Omental fat pad (tissue), 4 donors: ENCODE data around the gene KIRREL3. TPM values are rescaled to one million over a fixed set of nuclear protein-coding genes. Genes with fewer than 3 reads are reported as not detected.

Experiments
- ATAC-seq: fragments of 150-250 bp; one replicate; pipeline ENCODE4 v1.9.1; 2016; ENCODE audit warnings: mild to moderate bottlenecking, moderate library complexity; ENCODE audit not compliant: low FRiP score
- DNase-seq: peaks from one replicate; pipeline ENCODE4 v3.0.0-alpha.2; 2019; ENCODE audit warnings: low spot score
- CTCF ChIP-seq, 3 donors: fragments of 450-650 bp; IDR thresholded peaks; one replicate each; pipeline ENCODE4 v1.5.1; 2016 to 2017; ENCODE audit warnings: antibody characterized with exemption in 3 of 3, mild to moderate bottlenecking in 3 of 3, moderate library complexity in 2 of 3
- total RNA-seq, 4 donors: library from RNA; depleted of rRNA; stranded (reverse); fragments of >200 nt; gene quantifications; one replicate each; pipeline ENCODE4 v1.1.0, GENCODE V29; 2016

The KIRREL3 gene
- total RNA-seq, 4 donors from 2014 or later: 0.09 to 0.60 TPM; not detected in 2

DNA sequence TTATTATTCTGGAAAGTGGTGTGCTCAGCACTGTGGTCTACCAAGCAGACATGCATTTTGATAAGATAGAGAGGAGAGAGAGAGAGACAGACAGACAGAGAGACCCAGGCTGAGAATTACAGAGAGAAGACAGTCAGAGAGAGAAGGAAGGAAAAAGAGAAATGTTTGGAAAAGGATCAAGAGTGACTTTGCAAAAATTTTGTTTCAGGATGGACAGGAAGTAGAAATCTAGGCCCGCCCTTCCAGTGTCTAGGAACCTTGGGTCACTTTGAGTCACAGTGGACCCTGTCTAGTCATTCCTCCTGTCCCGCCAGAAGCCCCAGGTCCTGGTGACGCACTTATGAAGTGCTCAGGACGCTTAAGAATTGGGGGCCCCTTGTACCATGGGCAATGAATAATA is 478.4 kb downstream of the KIRREL3 start:
- no peak for TF ChIP-seq CTCF (IDR thresholded peaks at IDR 0.05)
- DNase-seq (no peak), ATAC-seq (no peak)

DNA sequence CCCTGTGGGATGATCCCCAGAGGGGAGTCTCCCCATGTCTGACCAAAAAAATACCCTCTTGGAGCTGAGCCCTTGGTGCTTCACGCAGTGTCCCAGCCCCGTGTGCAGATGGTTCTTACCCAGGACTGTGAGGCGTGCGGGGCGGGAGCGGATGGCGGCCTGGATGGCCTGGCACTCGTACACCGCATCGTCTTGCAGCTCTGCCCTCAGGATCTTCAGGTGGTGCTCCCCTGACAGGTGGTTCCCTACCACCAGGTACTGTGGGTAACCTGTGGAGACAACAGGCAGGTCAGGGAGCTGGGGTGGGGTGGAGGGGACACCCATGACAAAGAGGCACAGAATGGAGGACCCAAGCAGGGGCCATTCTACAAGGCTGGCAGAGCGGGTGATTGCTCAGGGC is 479.4 kb downstream of the KIRREL3 start:
- DNase-seq (no peak), ATAC-seq (no peak)
- TF ChIP-seq CTCF (IDR thresholded peaks at IDR 0.05): no peak

DNA sequence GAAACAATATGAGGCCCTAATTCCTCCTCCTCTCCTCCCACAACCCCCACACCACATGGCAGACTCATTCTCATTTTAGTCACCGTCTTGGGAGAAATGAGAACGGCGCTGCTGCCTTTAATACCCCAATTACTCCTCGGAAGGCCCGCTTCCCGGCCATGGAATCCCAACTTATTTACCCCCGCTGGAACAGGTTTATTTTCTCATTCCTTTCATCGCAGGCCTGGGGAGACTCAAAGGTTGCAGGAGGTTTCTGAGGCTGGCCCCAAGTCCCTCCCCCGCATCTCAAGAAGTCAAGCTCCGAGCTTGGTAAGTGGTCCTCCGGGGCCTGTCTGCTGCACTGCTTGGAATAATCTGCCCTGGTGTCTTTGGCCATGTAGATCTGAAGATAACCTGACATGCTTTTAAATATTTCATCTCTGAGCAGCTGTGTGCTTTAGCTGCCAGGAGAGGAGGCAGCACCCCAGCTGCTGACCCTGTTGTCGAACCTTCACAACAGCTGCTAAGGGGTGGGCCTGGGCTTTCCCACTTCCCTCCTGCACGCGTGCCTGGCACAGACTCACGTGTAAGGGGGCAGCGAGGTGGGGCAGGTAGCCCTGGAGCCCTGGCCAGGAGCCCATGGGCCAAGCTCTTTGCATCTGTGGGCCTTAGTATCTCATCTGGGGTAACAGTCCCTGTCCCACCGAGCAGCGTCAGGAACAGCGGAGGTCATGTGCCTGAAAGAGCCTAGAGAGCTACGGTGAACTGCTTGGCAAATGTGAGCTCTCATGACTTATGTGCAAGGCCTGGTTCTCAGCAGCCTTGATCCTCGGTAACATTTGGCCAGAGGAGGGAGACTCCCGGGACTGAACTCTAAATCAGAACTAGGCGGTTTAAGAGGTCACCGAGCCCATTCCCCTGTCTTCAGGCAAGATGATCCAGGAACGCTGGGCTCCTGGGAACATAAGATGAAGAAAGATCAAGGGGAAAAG is 480.5 kb downstream of the KIRREL3 start:
- ATAC-seq (no peak), DNase-seq (no peak)
- TF ChIP-seq CTCF (IDR thresholded peaks at IDR 0.05): no peak

DNA sequence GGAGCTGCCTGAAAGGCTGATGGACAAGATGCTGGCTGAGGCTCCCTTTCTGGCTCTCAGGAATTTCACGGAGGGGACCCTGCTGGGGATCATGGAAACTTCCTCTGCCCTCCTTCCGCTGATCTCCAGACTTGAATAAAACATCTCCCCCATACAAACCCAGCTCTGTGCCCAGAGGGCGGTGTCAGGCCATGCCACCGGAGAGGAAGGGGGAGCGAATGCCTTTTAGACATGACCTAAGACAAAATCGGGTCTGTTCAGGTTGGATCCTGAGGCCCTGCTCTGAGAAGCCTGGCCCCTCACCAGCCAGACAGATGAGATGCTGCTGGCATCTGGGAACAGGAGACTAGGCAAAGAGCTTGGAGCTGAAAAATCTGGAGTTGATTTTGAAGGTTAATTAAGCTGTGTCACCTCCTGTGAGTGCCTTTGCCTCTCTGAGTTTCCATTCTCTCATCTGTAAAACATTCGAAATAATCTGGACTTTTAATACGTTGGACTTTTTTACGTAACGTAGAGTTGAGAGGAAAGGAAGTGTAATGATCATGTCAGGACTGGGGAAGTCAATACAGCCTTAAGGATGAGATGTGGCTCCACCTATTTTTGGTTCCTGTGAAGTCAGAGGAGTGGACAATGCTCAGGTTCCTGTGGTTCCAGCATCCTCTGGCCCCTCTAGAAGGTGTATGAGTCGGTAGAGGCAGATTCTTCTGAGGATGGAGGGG is 481.4 kb downstream of the KIRREL3 start:
- ATAC-seq (no peak), DNase-seq (no peak)
- TF ChIP-seq CTCF (IDR thresholded peaks at IDR 0.05): no peak

- no peak for TF ChIP-seq CTCF (IDR thresholded peaks at IDR 0.05)
- no peak for DNase-seq
- no peak for ATAC-seq
Measured at GRCh38 chr11:126518071-126518971, 482.2 kb downstream of the KIRREL3 start.

DNA sequence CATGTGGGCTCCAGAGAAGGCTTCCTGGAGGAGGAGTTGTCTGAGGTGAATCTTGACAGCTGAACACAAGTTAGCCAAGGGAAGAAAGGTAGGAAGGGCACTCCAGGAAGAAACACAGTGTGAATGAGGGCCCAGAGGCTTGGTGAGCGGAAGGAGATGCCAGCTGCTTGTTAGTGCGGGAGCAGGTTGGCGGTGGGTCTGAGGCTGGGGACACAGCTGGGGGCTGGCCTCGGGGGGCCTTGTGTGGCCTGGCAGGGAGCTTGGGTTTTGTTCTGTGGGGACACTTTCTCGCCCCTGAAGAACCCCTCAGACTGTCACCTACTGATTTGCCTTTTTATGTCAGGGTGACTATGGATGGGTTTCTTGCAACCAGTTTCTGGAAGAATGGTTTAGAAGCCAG is 485.1 kb downstream of the KIRREL3 start:
- TF ChIP-seq CTCF (IDR thresholded peaks at IDR 0.05): no peak
- DNase-seq (no peak), ATAC-seq (no peak)
